Astrocyte (in vitro differentiated cells and primary cell): Measurements from ENCODE around the gene SULF2. TPM values are rescaled to one million over a fixed set of nuclear protein-coding genes. Genes with fewer than 3 reads are reported as not detected.

Source experiments
- DNase-seq: peaks from one replicate; pipeline ENCODE4 v3.0.0-alpha.2; 2010; ENCODE audit warnings: low read depth
- FAIRE-seq: peaks from 2 replicates; lab custom pipeline; 2011; peaks lifted over from hg19 to GRCh38; lab: Jason Lieb, UNC
- H2AFZ ChIP-seq: 2 replicates; pipeline ENCODE4 v1.6.0; 2012; ENCODE audit warnings: low read depth, low read length, inconsistent platforms
- H3K27ac ChIP-seq: 2 replicates; pipeline ENCODE4 v1.5.1; 2011; ENCODE audit warnings: low read depth, low read length, inconsistent platforms
- H3K27me3 ChIP-seq: 2 replicates; pipeline ENCODE4 v1.6.0; 2011; ENCODE audit warnings: low read length, inconsistent platforms; ENCODE audit not compliant: insufficient read depth
- H3K36me3 ChIP-seq: 2 replicates; pipeline ENCODE4 v1.5.1; 2011; ENCODE audit warnings: low read length, inconsistent platforms; ENCODE audit not compliant: insufficient read depth
- H3K4me1 ChIP-seq: 2 replicates; pipeline ENCODE4 v1.5.1; 2011; ENCODE audit warnings: low read length, inconsistent platforms; ENCODE audit not compliant: insufficient read depth
- H3K4me2 ChIP-seq: 2 replicates; pipeline ENCODE4 v1.6.0; 2012; ENCODE audit warnings: low read length, inconsistent platforms
- H3K4me3 ChIP-seq: 2 replicates; pipeline ENCODE4 v1.5.1; 2011; ENCODE audit warnings: low read depth, mild to moderate bottlenecking, low read length, inconsistent platforms; ENCODE audit not compliant: insufficient read depth
- H3K79me2 ChIP-seq: 2 replicates; pipeline ENCODE4 v1.6.0; 2012; ENCODE audit warnings: mild to moderate bottlenecking, low read length, inconsistent platforms; ENCODE audit not compliant: insufficient read depth
- H3K9ac ChIP-seq: 2 replicates; pipeline ENCODE4 v1.6.0; 2012; ENCODE audit warnings: mild to moderate bottlenecking, low read length, inconsistent platforms
- H3K9me3 ChIP-seq: 2 replicates; pipeline ENCODE4 v1.5.1; 2012; ENCODE audit warnings: low read depth, mild to moderate bottlenecking, low read length, inconsistent platforms; ENCODE audit not compliant: insufficient read depth
- H4K20me1 ChIP-seq: 2 replicates; pipeline ENCODE4 v1.6.0; 2012; ENCODE audit warnings: low read length, inconsistent platforms; ENCODE audit not compliant: insufficient read depth
- H3K27ac Mint-ChIP-seq: one replicate; pipeline ENCODE4 v1.8.0; 2021; ENCODE audit warnings: mild to moderate bottlenecking, mixed read lengths; ENCODE audit not compliant: unreplicated experiment
- H3K27me3 Mint-ChIP-seq: one replicate; pipeline ENCODE4 v1.8.0; 2021; ENCODE audit warnings: low read depth, mixed read lengths; ENCODE audit not compliant: unreplicated experiment
- H3K36me3 Mint-ChIP-seq: one replicate; pipeline ENCODE4 v1.8.0; 2021; ENCODE audit warnings: low read depth, mixed read lengths; ENCODE audit not compliant: unreplicated experiment
- H3K4me1 Mint-ChIP-seq: one replicate; pipeline ENCODE4 v1.8.0; 2021; ENCODE audit warnings: low read depth, mixed read lengths; ENCODE audit not compliant: unreplicated experiment
- H3K4me3 Mint-ChIP-seq: one replicate; pipeline ENCODE4 v1.8.0; 2021; ENCODE audit warnings: mild to moderate bottlenecking, moderate library complexity, mixed read lengths; ENCODE audit not compliant: unreplicated experiment
- H3K9me3 Mint-ChIP-seq: one replicate; pipeline ENCODE4 v1.8.0; 2021; ENCODE audit warnings: mild to moderate bottlenecking, mixed read lengths; ENCODE audit not compliant: unreplicated experiment
- EZH2 ChIP-seq: IDR thresholded peaks from 2 replicates; pipeline ENCODE4 v1.6.1; 2012; ENCODE audit warnings: mild to moderate bottlenecking, low read length, inconsistent platforms; ENCODE audit not compliant: insufficient read depth
- total RNA-seq: library from RNA; stranded (reverse); gene quantifications from 2 replicates; pipeline ENCODE4 v1.2.1, GENCODE V29; 2021
- TF ChIP-seq, protein P1 (sequence below): IDR thresholded peaks from 2 replicates; pipeline ENCODE4 v1.5.1; 2011; ENCODE audit warnings: low read depth, mild to moderate bottlenecking, inconsistent platforms, low read length, moderate library complexity; ENCODE audit not compliant: insufficient read depth

Gene SULF2
- total RNA-seq, 1 donor from 2014 or later: 139 TPM

DNA sequence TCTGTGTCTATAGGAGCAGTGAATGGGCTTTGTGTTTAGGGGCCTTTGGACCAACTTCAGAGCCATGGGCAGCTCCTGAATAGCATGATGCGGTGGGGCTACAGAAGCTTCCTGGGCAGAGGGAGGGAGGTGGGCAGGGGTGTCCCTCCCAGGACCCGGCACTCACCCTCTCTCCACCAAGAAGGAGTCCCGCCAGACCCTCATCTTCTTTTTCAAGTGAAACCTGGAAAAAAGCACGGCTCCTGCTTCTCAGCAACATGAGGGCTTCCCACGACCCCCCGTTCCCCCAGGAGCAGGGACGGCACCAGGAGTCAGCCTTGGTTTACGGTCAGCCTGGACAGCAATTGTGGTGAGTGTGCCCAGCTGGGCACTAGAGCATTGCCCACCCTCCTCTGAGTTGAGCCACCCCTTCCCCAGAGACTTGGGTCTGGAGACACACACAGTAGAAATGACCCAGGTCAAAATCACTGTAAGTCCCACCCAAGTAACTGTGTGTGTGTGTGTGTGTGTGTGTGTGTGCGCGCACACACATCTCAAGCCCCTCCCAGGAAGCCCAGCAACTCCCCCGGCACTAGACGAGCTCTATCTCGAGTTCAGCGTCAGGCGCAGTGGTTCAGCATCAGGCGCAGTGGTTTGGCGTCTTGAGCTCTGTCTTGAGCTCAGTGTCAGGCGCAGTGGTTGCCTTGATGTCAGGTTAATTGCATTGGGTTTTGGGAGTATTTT is 108.2 kb downstream of the SULF2 start:
- TF ChIP-seq, protein P1, sequence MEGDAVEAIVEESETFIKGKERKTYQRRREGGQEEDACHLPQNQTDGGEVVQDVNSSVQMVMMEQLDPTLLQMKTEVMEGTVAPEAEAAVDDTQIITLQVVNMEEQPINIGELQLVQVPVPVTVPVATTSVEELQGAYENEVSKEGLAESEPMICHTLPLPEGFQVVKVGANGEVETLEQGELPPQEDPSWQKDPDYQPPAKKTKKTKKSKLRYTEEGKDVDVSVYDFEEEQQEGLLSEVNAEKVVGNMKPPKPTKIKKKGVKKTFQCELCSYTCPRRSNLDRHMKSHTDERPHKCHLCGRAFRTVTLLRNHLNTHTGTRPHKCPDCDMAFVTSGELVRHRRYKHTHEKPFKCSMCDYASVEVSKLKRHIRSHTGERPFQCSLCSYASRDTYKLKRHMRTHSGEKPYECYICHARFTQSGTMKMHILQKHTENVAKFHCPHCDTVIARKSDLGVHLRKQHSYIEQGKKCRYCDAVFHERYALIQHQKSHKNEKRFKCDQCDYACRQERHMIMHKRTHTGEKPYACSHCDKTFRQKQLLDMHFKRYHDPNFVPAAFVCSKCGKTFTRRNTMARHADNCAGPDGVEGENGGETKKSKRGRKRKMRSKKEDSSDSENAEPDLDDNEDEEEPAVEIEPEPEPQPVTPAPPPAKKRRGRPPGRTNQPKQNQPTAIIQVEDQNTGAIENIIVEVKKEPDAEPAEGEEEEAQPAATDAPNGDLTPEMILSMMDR: no peak
- no peak for TF ChIP-seq EZH2
- Histone ChIP-seq H3K4me3 (no peak overlapping the region), H2AFZ (no peak overlapping the region), H4K20me1 (no peaks in the 10 kb centered on the region), H3K27ac (no peak overlapping the region), H3K4me1 (peaks cover 3% of the 10 kb centered on the region), H3K4me2 (no peak overlapping the region), H3K9ac (no peak overlapping the region), H3K79me2 (no peaks in the 10 kb centered on the region), H3K9me3 (no peaks in the 10 kb centered on the region), H3K27me3 (no peaks in the 10 kb centered on the region), H3K36me3 (no peaks in the 10 kb centered on the region)
- DNase-seq (no peak), FAIRE-seq (no peak)
- peaks cover 2% of the 10 kb centered on the region for H3K27me3 Mint-ChIP-seq
- peaks cover 7% of the 10 kb centered on the region for H3K4me1 Mint-ChIP-seq
- H3K36me3 Mint-ChIP-seq: peaks cover 2% of the 10 kb centered on the region
- no peaks in the 10 kb centered on the region for H3K9me3 Mint-ChIP-seq
- no peak overlapping the region for H3K4me3 Mint-ChIP-seq
- H3K27ac Mint-ChIP-seq: no peak overlapping the region

DNA sequence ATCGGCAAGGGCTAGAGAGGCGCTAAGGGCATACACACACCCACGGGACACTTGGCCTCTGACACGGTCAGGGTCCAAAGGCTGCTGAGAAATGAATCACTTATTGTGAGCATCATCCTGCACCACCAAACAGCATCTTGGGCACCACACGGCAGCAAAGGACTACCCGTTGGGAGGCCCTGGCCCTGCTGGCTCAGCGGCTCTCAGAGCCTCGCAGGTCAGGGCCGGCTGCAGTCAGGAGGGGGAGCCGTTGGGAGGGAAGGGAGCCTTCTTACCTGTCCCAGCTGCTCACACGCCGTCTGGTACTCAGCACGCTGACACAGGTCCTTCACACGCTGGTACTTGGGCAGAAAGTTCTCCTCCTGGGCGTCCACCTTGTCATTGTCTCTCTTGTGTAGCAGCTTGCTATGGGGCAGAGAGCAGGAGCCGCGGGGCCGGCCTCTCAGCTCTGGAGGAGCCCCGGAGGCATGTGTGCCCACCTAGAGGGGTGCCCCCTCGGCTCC is 109.0 kb downstream of the SULF2 start:
- Histone ChIP-seq H3K4me1 (peaks cover under 1% of the 10 kb centered on the region), H2AFZ (no peak overlapping the region), H3K79me2 (no peaks in the 10 kb centered on the region), H3K4me3 (no peak overlapping the region), H3K9ac (no peak overlapping the region), H4K20me1 (no peaks in the 10 kb centered on the region), H3K36me3 (no peaks in the 10 kb centered on the region), H3K4me2 (no peak overlapping the region), H3K9me3 (no peaks in the 10 kb centered on the region), H3K27me3 (no peaks in the 10 kb centered on the region), H3K27ac (no peak overlapping the region)
- DNase-seq (no peak), FAIRE-seq (no peak)
- H3K4me3 Mint-ChIP-seq: no peak overlapping the region
- no peak overlapping the region for H3K27ac Mint-ChIP-seq
- TF ChIP-seq, protein P1: no peak
- no peak for TF ChIP-seq EZH2
- H3K9me3 Mint-ChIP-seq: no peaks in the 10 kb centered on the region
- H3K27me3 Mint-ChIP-seq: peaks cover 2% of the 10 kb centered on the region
- peaks cover 2% of the 10 kb centered on the region for H3K36me3 Mint-ChIP-seq
- H3K4me1 Mint-ChIP-seq: peaks cover 1% of the 10 kb centered on the region
